DND-41 (cell line): ENCODE results near the gene PARP1.

Source experiments
- ATAC-seq: fragments of 200-7000 bp; cut with Tn5 transposase; 3 replicates; pipeline ENCODE4 v1.9.1; 2021; ENCODE audit warnings: low read depth; ENCODE audit not compliant: insufficient read depth
- DNase-seq: peaks from one replicate; pipeline ENCODE4 v3.0.0-alpha.2; 2020
- H2AFZ ChIP-seq: 2 replicates; pipeline ENCODE4 v1.6.0; 2012; ENCODE audit warnings: low read depth, low read length
- H3K27ac ChIP-seq: 2 replicates; pipeline ENCODE4 v1.5.1; 2012; ENCODE audit warnings: low read length, inconsistent platforms
- H3K27me3 ChIP-seq: fragments of 200-600 bp; sonication (generic); 2 replicates; pipeline ENCODE4 v1.6.0; 2012; ENCODE audit warnings: low read length, mild to moderate bottlenecking, inconsistent platforms; ENCODE audit not compliant: insufficient read depth, poor library complexity
- H3K36me3 ChIP-seq: 2 replicates; pipeline ENCODE4 v1.5.1; 2012; ENCODE audit warnings: low read length, inconsistent platforms; ENCODE audit not compliant: insufficient read depth
- H3K4me1 ChIP-seq: 2 replicates; pipeline ENCODE4 v1.5.1; 2012; ENCODE audit warnings: mild to moderate bottlenecking, low read length; ENCODE audit not compliant: insufficient read depth
- H3K4me2 ChIP-seq: 2 replicates; pipeline ENCODE4 v1.6.0; 2012; ENCODE audit warnings: mild to moderate bottlenecking, moderate library complexity, low read length, inconsistent platforms; ENCODE audit not compliant: insufficient read depth
- H3K4me3 ChIP-seq, 2 experiments: fragments of 200-600 bp in 1 of 2; shearing (Covaris generic) in 1 of 2; 2 replicates each; pipeline ENCODE4 v1.5.1; 2012 to 2016; ENCODE audit warnings: inconsistent platforms in 2 of 2, low read length in 2 of 2, mild to moderate bottlenecking in 2 of 2, low read depth in 1 of 2, moderate library complexity in 1 of 2
- H3K79me2 ChIP-seq: 2 replicates; pipeline ENCODE4 v1.6.0; 2012; ENCODE audit warnings: low read length, inconsistent platforms; ENCODE audit not compliant: insufficient read depth
- H3K9ac ChIP-seq: 2 replicates; pipeline ENCODE4 v1.6.0; 2012; ENCODE audit warnings: low read depth, mild to moderate bottlenecking, inconsistent platforms, low read length, moderate library complexity
- H3K9me3 ChIP-seq: 2 replicates; pipeline ENCODE4 v1.5.1; 2012; ENCODE audit warnings: low read length, moderate library complexity, mild to moderate bottlenecking, inconsistent platforms; ENCODE audit not compliant: insufficient read depth, severe bottlenecking
- H4K20me1 ChIP-seq: 2 replicates; pipeline ENCODE4 v1.6.0; 2012; ENCODE audit warnings: low read length; ENCODE audit not compliant: insufficient read depth
- EZH2 ChIP-seq: IDR thresholded peaks from 3 replicates; pipeline ENCODE4 v1.6.1; 2012; ENCODE audit warnings: borderline replicate concordance, low read depth, mild to moderate bottlenecking, moderate library complexity, low read length, inconsistent platforms; ENCODE audit not compliant: severe bottlenecking
- TF ChIP-seq, protein P1 (sequence below): IDR thresholded peaks from 2 replicates; pipeline ENCODE4 v1.5.1; 2012; ENCODE audit warnings: borderline replicate concordance, low read length, moderate library complexity, mild to moderate bottlenecking; ENCODE audit not compliant: poor library complexity, severe bottlenecking; ENCODE audit errors: extremely low read depth

Gene PARP1

DNA sequence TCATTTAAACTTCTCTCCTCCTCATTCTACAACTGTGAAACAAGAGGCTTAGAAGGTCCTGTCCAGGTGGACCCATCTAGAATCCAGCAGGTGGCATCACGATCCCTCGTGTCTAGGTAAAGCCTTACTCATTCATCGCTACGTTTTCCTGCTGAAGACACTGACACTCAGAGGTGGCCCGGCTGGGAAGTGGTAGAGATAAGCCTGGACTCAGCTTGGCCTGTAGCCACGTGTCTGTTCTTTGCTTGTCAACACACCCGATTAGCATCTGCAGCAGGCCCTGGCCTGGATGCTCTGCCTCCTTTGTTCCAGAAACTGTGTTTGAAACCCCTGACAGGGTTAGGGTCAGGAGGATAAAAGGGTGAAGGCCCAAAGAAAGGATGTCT is 43.4 kb downstream of the PARP1 start:
- Histone ChIP-seq H3K9me3 (no peaks in the 10 kb centered on the region), H3K9ac (no peak overlapping the region), H3K79me2 (no peaks in the 10 kb centered on the region), H2AFZ (no peak overlapping the region), H3K27me3 (no peaks in the 10 kb centered on the region), H3K36me3 (peaks cover 97% of the 10 kb centered on the region), H3K4me3 (no peak overlapping the region), H3K4me1 (no peaks in the 10 kb centered on the region), H4K20me1 (peaks cover 3% of the 10 kb centered on the region; the same call in 1 of the 2 replicates), H3K27ac (no peak overlapping the region), H3K4me2 (no peak overlapping the region)
- no peak for DNase-seq
- no peak for TF ChIP-seq EZH2
- TF ChIP-seq, protein P1, sequence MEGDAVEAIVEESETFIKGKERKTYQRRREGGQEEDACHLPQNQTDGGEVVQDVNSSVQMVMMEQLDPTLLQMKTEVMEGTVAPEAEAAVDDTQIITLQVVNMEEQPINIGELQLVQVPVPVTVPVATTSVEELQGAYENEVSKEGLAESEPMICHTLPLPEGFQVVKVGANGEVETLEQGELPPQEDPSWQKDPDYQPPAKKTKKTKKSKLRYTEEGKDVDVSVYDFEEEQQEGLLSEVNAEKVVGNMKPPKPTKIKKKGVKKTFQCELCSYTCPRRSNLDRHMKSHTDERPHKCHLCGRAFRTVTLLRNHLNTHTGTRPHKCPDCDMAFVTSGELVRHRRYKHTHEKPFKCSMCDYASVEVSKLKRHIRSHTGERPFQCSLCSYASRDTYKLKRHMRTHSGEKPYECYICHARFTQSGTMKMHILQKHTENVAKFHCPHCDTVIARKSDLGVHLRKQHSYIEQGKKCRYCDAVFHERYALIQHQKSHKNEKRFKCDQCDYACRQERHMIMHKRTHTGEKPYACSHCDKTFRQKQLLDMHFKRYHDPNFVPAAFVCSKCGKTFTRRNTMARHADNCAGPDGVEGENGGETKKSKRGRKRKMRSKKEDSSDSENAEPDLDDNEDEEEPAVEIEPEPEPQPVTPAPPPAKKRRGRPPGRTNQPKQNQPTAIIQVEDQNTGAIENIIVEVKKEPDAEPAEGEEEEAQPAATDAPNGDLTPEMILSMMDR, result no peak
- ATAC-seq, result no peak

DNA sequence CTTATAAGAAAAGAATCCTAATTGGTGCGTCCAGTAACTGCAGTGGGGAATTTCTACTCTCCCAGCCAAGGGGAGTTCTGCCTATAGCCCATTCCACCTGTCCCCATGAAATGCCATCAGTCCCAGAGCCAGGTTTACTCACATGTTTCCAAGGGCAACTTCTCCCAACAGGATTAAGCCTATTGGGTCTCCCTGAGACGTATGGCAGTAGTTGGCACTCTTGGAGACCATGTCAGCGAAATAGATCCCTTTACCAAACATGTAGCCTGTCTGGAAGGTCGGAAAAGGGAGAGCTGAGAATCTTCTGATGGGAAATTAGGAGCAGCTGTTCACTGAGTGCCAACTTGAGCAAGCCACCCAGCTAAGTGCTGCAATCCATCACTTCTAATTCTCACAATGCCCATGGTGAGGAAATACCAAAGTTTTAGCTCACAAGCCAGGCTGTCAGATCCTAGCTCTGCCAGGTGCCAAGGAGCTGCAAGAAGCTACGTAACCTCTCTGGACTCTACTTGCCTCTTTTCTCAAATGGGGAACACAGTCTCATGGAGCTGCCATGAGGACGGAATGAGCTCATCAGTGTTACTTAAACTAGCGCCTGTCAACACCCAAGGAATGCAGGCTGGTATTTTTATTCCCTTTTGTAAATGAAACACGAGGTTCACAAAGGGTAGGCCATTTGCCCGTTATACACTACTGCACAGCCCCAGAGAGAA is 43.9 kb downstream of the PARP1 start:
- peaks cover 96% of the 10 kb centered on the region for H3K36me3 ChIP-seq
- no peaks in the 10 kb centered on the region for H3K27me3 ChIP-seq
- H3K4me1 ChIP-seq, result no peaks in the 10 kb centered on the region
- no peaks in the 10 kb centered on the region for H3K79me2 ChIP-seq
- H3K27ac ChIP-seq, result no peak overlapping the region
- no peak for TF ChIP-seq EZH2
- TF ChIP-seq, protein P1, result no peak
- no peak overlapping the region for H2AFZ ChIP-seq
- no peaks in the 10 kb centered on the region for H3K9me3 ChIP-seq
- no peak overlapping the region for H3K4me2 ChIP-seq
- H4K20me1 ChIP-seq, result peaks cover 3% of the 10 kb centered on the region; the same call in 1 of the 2 replicates
- DNase-seq, result no peak
- H3K9ac ChIP-seq, result no peak overlapping the region
- no peak for ATAC-seq
- no peak overlapping the region for H3K4me3 ChIP-seq

DNA sequence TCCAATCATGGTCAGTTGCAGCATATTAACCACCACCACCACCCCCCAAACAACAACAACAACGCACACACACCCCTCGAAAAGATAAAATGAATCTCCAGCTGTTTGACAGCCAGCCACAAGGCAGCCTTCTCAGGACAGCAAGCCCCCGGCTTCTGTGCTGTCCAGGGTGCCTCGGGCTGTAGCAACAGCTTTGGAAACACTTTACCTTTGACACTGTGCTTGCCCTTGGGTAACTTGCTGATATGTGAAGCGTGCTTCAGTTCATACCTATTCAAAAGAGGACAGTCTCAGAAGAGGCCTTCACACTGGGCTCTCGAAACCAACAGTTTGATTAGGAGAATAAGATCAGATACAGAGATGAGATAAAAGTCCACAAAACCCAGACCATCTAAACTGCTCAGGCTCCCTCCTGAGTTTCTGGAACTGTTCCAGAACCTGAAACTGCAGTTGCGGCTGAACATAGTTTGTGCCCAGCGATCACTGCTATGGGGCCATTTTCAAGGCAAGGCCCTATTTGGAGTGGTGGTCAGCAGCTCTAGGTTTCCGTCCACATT is 44.9 kb downstream of the PARP1 start:
- no peak for TF ChIP-seq EZH2
- TF ChIP-seq, protein P1, result no peak
- no peak overlapping the region for H3K4me3 ChIP-seq
- no peak overlapping the region for H2AFZ ChIP-seq
- no peaks in the 10 kb centered on the region for H3K27me3 ChIP-seq
- DNase-seq (no peak), ATAC-seq (no peak)
- no peaks in the 10 kb centered on the region for H3K9me3 ChIP-seq
- no peaks in the 10 kb centered on the region for H3K4me1 ChIP-seq
- peaks cover 3% of the 10 kb centered on the region; the same call in 1 of the 2 replicates for H4K20me1 ChIP-seq
- peaks cover 96% of the 10 kb centered on the region for H3K36me3 ChIP-seq
- no peak overlapping the region for H3K4me2 ChIP-seq
- no peak overlapping the region for H3K27ac ChIP-seq
- H3K79me2 ChIP-seq, result no peaks in the 10 kb centered on the region
- H3K9ac ChIP-seq, result no peak overlapping the region
